GM03348 (cell line): Measurements from ENCODE around the gene PSG1.
"Not testable (repeated sequence)": the region's sequence is repeated elsewhere in the genome, so short reads cannot be mapped to it uniquely, and the experiment has no call there.

Source experiments
- DNase-seq: peaks from one replicate; pipeline ENCODE4 v3.0.0; 2012; ENCODE audit warnings: low spot score

The PSG1 gene

DNA sequence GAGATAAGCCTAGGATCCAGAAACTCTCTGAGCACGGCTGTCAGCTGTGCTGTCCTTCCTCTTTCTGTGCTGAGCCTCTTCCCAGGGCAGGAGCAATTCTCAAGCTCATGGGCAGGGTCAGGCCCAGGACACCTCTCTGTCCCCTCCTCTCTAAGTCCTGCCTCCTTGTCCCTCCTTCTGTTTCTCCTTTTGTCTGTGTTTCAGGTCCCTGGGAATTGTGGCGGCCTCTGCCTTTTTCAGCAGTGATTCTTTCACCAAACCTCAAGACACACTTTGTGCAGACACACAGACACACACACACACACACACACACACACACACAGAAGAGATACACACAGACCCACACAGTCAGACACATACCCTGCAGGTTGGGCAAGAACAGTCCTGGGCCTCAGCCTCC is at the start of gene PSG1:
TSS of gene PSG1 (minus strand) at position 101 of the 400 bp plus-strand sequence. CDS start 132 bp downstream, outside the sequence.
- no peak for DNase-seq

DNA sequence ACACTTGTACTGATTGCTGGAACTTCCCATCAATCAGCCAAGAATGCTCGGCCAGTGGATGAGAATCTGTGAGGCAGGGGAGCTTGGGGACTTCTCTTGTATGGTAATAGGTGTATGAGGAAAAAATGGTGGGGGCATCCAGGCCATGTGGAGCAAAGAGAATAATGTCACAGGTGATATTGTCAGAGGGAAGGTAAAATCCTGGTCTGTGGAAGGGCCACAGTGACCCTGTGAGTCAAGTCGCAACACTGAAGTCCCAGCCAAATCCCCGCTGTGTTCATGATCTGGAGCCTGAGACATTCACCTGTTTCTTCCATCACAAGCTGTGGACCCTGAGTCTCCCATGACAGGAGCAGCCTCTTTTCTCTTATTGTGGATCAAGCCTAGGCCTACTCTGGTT is 49.4 kb upstream of the PSG1 start:
- DNase-seq, result no peak

DNA sequence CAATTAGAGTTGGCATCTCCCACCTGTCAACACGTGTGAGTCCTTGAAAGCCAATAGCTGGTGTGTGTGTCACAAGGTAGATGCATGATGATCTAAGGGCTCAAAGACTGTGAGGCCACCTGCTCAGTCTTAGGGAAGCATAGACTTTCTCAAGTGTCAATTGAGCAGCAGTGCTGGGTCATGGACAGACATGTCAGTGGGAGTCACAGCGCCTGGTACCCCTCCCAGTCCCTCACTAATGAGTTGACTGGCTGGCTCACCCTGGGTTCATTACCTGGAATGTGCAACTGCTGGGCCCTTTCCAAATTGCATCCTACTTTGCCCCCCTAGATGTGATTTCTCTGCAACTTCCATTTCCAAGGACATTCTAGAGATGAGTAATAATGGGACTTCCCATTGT is 47.3 kb upstream of the PSG1 start:
- no peak for DNase-seq

DNA sequence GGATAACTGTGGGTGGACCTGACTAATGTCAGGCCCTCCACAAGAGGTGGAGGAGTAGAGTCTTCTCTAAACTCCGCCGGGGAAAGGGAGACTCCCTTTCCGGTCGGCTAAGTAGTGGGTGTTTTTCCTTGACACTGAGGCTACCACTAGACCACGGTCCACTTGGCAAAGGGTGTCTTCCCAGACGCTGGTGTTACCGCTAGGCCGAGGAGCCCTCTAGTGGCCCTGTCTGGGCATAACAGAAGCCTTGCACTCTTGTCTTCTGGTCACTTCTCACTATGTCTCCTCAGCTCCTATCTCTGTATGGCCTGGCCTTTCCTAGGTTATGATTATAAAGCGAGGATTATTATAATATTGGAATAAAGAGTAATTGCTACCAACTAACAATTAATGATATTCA is 43.6 kb upstream of the PSG1 start:
- peak; percentile 50 for DNase-seq

DNA sequence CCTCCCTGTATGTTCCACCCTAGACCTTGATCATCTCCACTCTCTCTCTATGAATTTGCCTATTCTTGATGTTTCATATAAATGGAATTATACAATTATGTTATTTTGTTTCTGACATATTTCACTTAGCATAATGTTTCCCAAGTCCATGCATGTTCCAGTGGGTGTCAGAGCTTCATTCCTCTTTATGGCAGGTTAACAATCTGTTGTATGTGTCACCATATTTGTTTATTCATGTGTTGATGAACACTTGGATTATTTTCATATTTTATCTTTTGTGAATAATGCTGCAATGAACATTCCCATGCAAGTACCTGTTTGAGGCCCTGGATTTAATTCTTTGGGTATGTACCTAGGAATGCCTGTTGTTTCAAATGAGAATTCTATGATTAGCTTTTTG is 41.5 kb upstream of the PSG1 start:
- not testable (repeated sequence) for DNase-seq

DNA sequence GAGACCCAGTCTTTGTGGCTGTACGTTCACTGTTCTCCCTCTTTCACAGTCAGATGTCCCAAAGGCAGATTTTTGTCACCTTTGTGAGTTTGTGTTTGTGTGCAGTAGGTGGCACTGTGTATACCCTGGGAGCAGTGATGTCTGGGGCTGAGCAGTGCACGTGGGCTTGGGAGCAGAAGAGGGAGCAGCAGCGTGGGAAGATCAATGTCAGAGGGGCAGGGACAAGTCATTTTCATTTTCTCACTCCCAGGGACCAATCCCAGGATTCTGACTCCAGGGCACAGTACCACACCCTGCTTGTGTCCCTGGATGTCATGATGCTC is 40.2 kb upstream of the PSG1 start:
- no peak for DNase-seq

DNA sequence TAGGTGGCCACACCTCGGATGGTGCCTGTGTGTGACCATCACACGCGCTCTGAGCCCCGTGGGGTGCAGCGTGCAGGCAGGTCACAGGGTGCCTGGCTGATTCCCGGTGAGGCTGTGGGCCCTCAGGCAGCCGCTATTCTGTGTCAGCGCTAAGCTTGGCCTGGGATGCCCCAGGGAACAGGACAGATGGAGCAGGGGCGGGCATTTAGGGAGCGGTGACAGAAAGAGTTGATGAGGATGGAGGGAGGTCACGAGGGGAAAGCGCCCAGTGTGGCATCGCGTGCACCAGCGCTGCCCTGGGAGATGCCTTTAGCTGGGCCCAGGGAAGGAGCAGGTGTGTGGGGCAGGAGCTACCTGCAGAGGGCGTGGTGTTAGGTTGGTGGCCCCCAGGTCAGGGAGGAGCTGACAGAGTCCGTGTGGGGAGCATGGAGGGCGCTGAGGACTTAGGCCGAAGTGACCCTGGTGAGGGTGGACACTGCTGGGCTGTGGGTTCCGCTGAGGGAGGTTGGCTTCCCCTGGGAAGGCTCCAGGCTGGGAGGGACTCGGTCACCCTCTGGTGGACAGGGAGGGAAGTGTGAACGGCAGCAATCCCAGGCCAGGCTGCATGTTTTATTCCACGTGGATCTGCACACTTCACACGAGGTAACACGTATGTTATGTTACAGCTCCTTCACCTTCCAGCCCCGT is 39.7 kb upstream of the PSG1 start:
- peak; percentile 16 for DNase-seq

DNA sequence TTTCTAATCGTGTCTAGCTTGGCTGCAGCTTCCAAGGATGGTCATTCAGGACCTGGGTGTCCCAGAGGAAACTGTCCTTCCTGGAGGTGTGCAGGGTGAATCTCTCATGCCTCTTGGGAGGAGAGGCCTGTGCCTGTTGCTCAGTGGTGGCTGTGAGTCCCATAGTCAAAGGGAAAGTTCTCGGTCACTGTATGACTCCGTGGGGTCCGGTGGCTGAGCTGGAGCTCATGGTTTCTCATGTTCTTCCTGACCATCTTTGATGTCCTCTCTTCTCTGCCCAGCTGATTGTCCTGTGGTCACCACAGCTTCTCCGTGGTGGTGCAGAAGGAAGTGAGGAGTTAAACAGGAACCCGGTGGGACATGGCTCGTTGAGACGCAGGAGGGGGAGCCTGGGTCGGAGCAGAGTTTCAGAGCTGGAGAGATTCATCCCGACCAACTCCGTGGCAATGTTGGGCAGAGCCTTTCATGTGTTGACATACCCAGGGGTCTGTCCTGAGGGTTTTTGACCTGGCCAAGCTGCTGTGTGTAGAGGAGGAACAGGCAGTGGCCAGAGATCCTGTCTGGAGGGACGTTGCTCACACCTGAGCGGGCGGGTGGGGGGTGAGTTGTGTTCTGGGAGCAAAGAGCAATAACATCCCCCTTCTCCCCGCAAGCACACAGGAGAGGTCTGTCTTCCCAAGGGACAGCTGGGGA is 39.0 kb upstream of the PSG1 start:
- not testable (repeated sequence) for DNase-seq

DNA sequence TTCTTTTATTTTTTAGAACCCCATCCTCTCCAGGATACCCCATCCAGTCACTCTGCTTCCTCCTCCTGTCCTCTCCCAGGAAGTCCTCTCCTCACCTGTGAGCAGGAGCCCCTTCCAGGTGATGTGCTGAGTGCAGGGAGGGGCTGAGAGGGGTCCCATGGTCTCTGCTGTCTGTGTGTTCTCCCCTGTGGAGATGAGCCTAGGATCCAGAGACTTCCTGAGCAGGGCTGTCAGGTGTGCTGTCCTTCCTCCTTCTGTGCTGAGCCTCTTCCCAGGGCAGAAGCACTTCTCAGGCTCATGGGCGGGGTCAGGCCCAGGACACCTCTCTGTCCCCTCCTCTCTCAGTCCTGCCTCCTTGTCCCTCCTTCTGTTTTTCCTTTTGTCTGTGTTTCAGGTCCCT is 38.1 kb upstream of the PSG1 start, which contains the start of gene PSG6:
TSS of gene PSG6 (minus strand) at position 261 of the 400 bp plus-strand sequence. CDS start at position 159, 102 bp downstream.
- DNase-seq, result not testable (repeated sequence)

DNA sequence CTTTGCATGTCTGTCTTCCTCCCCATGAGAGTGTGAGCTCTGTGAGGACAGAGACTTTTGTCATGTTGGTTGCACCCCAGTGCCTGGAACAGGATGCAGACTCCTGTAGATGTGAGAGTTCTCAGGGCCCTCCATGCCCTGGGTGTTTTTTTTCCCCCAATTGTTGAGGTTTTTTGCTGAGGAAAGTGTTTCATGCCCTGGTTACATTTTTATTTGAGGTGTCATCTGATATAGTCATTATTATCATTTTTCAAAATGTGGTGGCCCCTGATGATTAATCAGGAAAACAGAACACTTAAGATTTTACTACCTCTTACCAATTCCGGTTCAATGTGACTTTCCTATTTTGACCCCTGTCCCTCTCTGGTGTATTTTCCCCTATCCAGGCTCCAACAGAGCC is 37.4 kb upstream of the PSG1 start:
- DNase-seq, result not testable (repeated sequence)

DNA sequence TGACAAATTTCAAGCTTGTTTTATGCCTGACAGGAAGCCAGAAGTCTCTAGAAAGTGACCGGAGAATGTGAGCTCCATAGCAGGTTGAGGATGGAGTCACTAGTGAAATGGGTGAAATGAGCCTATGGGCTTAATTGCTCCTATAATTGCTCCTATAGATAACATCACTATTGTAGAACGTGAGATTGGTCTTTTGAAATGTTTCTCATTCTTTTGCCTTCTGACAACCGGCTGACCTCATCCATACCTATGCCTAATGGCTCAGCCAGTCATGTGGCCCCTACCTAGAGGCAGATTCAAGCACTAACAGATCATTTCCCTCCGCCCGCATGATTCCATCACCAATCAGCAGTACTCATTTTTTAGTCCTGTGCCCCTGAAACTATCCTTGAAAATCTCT is 34.0 kb upstream of the PSG1 start:
- DNase-seq, result not testable (repeated sequence)

DNA sequence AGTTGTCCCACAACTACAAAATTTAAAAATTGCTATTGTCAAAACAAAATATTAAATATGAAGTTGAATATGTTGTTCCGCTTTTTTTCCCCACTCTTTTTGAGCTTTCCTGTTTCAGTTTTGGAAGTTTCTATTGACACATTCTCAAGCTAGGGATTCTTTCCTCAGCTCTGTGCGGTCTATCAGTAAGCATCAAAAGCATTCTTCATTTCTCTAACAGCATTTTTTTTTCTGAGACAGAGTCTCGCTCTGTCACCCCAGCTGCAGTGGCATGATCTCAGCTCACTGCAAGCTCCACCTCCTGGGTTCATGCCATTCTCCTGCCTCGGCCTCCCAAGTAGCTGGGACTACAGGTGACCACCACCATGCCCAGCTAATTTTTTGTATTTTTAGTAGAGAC is 33.4 kb upstream of the PSG1 start:
- not testable (repeated sequence) for DNase-seq

DNA sequence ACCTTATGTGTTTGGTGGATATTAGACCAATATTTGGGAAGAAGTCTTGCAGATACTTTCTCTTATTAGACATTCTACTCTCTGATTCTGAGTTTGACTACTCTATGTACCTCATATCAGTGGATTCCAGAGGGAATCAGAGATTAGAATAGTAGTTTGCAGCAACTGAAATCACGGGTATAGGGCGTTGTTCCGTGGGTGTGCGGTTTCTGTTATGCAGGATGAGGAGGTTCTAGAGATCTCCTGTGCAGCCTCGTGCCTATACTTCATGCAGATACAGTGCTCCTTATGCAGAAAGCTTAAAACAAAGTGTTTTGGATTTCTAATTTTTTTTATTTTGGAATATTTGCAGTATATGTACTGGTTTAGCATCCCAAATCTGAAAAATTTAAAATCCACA is 32.2 kb upstream of the PSG1 start:
- not testable (repeated sequence) for DNase-seq

DNA sequence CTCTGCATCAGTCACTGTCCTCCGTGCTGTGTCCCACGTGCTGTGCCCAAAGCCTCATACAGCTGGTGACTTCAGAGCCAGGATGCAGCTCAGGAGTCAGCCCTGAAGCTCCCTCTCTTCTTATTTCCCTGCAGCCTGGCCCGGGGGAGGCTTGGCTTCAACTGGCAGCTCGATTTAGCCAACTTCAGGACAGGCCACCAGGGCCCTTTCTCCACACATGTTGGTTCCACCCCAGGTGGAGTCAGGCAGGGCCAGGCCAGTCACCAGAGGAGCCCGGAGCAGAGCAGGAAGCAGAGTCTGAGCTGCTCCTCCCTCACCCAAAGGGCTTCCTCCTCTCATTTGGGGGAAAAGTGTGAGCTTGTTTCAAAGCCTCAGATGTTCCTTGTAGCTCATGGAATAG is 26.6 kb upstream of the PSG1 start:
- not testable (repeated sequence) for DNase-seq

DNA sequence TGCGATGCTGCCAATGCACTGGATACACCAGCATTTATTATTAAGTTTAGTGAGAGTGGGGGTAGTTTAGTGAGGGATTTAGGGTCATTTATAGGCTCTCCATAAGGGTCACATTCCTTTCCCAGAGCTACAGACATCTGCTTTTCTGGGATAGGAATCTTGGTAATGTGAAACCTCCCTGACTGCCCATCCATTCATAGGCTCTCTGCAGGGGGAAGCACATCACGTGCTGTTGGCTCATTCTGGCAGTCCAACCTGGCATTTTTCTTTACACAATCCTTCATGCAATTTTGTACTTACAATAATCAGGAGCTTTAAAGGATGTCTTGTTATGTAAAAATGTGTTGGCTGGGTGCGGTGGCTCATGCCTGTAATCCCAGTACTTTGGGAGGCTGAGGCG is 21.0 kb upstream of the PSG1 start:
- not testable (repeated sequence) for DNase-seq

DNA sequence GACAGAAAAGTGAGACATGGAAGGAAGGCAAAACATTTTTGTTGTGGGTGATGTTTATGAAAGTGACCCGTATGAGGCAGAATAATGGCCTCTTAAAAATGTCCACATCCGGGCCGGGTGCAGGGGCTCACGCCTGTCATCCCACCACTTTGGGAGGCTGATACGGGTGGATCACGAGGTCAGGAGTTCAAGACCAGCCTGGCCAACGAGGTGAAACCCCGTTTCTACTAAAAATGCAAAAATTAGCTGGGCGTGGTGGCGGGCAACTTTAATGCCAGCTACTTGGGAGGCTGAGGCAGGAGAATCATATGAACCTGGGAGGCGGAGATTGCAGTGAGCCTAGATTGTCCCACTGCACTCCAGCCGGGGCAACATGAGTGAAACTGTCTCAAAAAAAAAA is 20.2 kb upstream of the PSG1 start:
- not testable (repeated sequence) for DNase-seq

DNA sequence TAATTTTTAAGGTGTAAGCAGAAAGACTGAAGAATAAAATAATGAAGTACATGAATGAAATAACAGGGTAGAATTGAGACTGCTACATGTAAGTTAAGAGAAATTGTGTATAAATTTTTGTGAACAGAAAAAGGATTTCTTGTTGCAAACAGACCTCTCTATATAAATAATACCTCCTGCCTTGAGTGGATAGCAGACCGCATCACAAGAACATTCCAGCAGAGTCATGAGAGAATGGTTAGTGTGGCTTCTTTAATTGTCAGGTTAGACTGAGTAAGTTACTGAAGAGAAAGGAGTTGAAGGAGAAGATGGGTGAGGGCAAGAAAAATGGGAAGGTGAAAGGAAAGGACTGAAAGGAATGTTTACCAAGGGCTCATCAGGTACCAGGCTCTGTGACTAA is 19.6 kb upstream of the PSG1 start:
- DNase-seq, result not testable (repeated sequence)

DNA sequence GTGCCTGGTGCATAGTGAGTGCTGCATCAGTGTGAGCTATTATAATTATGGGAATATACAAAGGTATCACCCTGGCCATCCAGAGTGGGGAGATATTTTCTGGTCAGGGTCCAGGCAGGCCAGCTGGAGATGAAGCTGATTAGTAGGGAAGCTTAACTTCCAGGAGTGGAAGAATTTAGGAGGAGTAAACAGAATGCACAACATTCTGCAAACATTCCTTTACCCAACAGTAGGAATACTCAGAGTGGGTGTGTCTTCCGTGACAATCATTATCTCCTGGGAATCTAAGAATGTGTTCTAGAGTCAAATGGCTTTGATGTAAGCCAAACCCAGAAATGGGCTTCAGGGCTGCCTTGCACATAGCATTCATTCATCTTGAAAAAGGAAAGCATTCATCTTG is 19.1 kb upstream of the PSG1 start:
- DNase-seq, result peak; percentile 16

DNA sequence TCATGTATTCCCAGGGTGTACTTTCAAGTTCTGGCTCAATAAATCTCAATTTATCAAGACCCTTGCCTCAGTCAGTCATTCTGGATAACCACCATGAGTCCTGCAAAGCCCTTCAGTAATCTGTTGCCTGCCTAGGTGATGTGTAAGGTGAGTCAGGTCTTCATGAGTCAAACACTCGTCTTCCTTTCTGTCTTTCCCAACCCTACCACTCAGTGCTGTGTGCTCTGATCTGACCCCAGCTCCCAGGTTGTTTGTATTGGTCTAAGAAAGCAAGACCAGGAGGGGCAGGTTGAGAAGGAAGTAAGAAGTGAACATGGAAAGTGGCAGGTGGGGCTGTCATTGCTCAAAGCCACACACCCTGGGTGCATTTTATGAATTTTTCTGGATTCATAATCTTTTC is 18.2 kb upstream of the PSG1 start:
- DNase-seq, result not testable (repeated sequence)

DNA sequence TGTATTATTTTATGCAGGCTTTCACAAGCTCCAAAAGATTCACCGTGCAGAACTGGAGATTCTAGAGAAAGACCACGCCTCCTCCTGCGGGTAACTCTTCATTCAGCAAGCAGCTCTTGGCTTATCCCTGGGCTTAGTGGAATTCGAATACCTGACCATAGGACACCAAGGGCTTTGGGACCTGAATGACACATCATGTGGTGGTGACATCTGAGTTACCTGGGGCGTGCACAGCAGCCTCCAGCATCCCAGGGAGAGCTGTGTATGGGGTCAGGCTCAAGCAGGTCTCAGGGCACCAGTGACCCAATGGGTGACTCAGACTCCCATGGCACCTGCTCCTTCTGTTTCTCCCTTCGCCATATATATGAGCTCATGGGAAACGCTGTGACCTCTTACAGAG is 10.9 kb upstream of the PSG1 start:
- not testable (repeated sequence) for DNase-seq

DNA sequence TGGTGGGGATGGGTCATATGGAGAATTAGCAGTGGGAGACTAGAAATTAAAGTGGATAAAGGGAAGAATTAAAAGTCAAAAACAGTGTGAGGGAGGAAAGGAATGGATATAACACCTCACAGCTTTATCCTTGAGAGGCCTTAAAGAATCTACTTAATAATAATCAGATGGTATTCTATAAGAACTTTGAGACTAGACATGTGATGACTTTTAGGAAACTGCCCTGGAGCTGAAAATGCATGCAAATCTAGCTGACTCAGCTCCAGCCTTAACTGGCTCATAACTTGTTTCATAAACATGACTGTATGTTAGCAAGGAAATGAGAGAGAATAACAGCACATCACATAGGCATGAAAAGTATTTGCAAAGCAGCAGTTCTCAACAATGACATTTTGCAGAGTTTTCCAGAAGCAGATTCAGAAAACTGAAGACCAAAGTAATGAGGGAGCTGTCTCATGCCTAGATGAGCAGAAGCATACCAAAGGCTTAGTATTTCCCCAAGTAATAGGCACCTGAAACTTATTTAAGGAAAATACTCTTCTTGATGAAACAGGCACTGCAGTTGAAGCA is 8.4 kb upstream of the PSG1 start:
- DNase-seq, result not testable (repeated sequence)

DNA sequence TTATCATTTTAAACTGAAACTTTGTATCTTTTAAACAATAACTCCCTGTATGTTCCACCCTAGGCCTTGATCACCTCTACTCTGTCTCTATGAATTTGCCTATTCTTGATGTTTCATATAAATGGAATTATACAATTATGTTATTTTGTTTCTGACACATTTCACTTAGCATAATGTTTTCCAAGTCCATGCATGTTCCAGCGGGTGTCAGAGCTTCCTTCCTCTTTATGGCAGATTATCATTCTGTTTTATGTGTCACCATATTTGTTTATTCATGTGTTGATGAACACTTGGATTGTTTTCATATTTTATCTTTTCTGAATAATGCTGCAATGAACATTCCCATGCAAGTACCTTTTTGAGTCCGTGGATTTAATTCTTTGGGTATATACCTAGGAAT is 3.2 kb upstream of the PSG1 start:
- not testable (repeated sequence) for DNase-seq

DNA sequence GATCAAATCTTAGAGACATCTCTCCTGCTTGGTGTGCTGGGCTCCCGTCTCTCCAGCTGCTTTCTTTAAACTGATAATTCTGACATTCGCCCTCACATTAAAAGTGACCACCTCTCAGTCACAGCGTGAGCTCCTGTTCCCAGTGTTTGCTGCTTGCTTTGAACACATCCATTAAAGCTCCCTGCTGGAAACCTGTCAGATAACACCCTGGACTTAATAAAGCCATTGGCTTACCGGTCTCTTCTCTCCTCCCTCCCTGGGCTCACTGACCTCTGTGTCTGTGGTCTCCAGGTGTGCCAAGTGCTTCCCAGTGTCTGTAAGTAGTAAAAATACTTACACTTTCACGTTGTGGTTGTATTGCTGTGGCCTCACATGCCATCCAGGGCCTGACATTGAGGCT is 2.5 kb upstream of the PSG1 start:
- DNase-seq, result not testable (repeated sequence)
